Small intestine (tissue), 7 donors: ENCODE results near the gene APBB2. TPM values are rescaled to one million over a fixed set of nuclear protein-coding genes. Genes with fewer than 3 reads are reported as not detected.

Source experiments
- DNase-seq, 2 donors: peaks; one replicate each; pipeline versions ENCODE4 v3.0.0 to v3.0.0-alpha.2; 2013
- FAIRE-seq: peaks from 2 replicates; lab custom pipeline; 2012; peaks lifted over from hg19 to GRCh38; lab: Jason Lieb, UNC
- H3K27ac ChIP-seq, 3 donors: one replicate each; pipeline ENCODE4 v1.5.1; 2013; ENCODE audit warnings: low read length in 2 of 3, mild to moderate bottlenecking in 2 of 3, control low read depth in 1 of 3, inconsistent platforms in 1 of 3, low read depth in 1 of 3, moderate library complexity in 1 of 3
- H3K27me3 ChIP-seq, 3 donors: one replicate each; pipeline ENCODE4 v1.6.1; 2013; ENCODE audit warnings: low read length in 3 of 3, inconsistent platforms in 1 of 3; ENCODE audit not compliant: control insufficient read depth in 3 of 3, insufficient read depth in 3 of 3
- H3K36me3 ChIP-seq, 3 donors: one replicate each; pipeline ENCODE4 v1.6.1; 2013; ENCODE audit warnings: low read length in 3 of 3, inconsistent platforms in 1 of 3, low read depth in 1 of 3, mild to moderate bottlenecking in 1 of 3, moderate library complexity in 1 of 3; ENCODE audit not compliant: control insufficient read depth in 3 of 3, insufficient read depth in 2 of 3
- H3K4me1 ChIP-seq, 3 donors: one replicate each; pipeline ENCODE4 v1.6.1; 2013; ENCODE audit warnings: low read length in 2 of 3, inconsistent platforms in 1 of 3, low read depth in 1 of 3, mild to moderate bottlenecking in 1 of 3, moderate library complexity in 1 of 3; ENCODE audit not compliant: control insufficient read depth in 3 of 3, insufficient read depth in 2 of 3
- H3K4me3 ChIP-seq, 3 donors: one replicate each; pipeline ENCODE4 v1.5.1; 2013; ENCODE audit warnings: low read length in 3 of 3, control low read depth in 1 of 3, inconsistent platforms in 1 of 3, low read depth in 1 of 3, mild to moderate bottlenecking in 1 of 3, moderate library complexity in 1 of 3
- H3K9me3 ChIP-seq, 2 donors: one replicate each; pipeline ENCODE4 v1.6.1; 2013; ENCODE audit warnings: low read depth in 1 of 2, low read length in 1 of 2; ENCODE audit not compliant: control insufficient read depth in 2 of 2, insufficient read depth in 1 of 2
- WGBS, 3 donors: extraction: QIAGEN DNeasy Blood & Tissue Kit; methylation state at CpG; one replicate each; pipeline ENCODE4 v1.1.7; 2013; 5-methylcytosine and 5-hydroxymethylcytosine counted together
- polyA plus RNA-seq, 4 donors: library from polyadenylated mRNA; stranded (reverse) in 3 of 4; unstranded in 1 of 4; fragments of 200-250 nt in 3 of 4; fragments of 120-200 nt in 1 of 4; gene quantifications; one replicate each; pipeline versions ENCODE4 v1.2.1 to v1.2.3, GENCODE V29; 2013
- donor health status: healthy with polysubstance abuse.
- donor health status: control.
- donor health status: control.
- donor health status: Bipolar disorder and iron deficiency.
- donor health status: healthy.

Gene APBB2
- polyA plus RNA-seq, 4 donors, result 4.5 to 19.8 (median 8.9) TPM

DNA sequence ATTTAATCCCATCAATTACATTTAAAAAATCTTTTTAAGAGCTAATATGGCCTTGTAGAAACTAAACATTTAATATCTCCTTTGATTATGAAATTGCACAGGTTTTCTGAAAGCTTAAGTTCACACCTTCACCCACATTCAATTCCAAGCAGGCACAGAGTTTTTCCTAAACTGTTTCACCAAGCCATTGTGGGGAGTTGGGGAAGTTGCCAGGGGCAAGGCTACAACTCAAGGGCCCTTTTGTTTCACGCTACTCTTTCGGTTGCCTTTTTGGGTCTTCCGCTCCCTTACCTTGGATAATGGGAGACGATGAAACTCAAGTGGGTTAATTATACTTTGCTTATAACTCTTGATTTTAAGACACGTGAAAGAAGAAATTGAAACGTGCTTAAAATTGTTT, 33.3 kb downstream of the APBB2 start:
- FAIRE-seq (no peak), DNase-seq (no peak)
- WGBS, 3 donors, result 94 to 95% (median 94%) methylated on average over 6 of the region's 6 CpGs
- H3K27me3 ChIP-seq, result no peaks in the 10 kb centered on the region
- peaks cover 0 to 2% (median 0%) of the 10 kb centered on the region in 3 donors for H3K36me3 ChIP-seq
- H3K4me1 ChIP-seq, result peaks cover 0 to 6% (median 6%) of the 10 kb centered on the region in 3 donors
- no peak overlapping the region for H3K4me3 ChIP-seq
- peaks cover 0 to 8% of the 10 kb centered on the region in 2 donors for H3K9me3 ChIP-seq
- no peak overlapping the region for H3K27ac ChIP-seq

DNA sequence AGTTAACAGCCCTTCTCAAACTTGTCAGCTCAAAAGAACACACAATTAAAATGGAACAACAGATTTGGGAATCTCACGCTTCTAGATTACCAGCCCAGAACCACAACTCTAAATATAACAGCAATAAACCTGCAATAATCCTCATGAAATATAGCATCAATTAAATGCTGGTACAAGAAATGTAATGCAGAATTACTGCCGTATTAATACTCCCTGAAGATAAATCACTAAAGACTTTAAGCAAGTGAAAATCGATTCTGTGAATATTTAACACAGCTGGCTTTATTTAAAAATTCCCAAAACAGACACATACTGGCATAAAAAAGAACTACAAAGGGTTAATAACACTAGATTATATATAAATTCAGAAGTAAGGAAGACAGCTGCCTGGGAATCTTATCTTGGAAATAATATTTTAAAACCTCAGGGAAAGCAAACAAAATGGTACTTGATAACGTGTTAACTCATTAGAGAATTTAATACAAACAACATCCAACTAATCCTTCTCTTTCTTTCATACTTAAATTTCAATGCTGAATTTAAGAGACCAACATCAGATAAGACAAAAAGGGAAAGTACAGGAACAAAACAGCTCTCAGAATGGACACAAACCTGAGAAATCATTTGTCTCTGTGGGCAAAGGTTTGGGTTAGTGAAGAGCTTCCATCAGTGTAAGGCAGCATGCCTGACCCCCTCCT, 34.7 kb downstream of the APBB2 start:
- no peak for FAIRE-seq

DNA sequence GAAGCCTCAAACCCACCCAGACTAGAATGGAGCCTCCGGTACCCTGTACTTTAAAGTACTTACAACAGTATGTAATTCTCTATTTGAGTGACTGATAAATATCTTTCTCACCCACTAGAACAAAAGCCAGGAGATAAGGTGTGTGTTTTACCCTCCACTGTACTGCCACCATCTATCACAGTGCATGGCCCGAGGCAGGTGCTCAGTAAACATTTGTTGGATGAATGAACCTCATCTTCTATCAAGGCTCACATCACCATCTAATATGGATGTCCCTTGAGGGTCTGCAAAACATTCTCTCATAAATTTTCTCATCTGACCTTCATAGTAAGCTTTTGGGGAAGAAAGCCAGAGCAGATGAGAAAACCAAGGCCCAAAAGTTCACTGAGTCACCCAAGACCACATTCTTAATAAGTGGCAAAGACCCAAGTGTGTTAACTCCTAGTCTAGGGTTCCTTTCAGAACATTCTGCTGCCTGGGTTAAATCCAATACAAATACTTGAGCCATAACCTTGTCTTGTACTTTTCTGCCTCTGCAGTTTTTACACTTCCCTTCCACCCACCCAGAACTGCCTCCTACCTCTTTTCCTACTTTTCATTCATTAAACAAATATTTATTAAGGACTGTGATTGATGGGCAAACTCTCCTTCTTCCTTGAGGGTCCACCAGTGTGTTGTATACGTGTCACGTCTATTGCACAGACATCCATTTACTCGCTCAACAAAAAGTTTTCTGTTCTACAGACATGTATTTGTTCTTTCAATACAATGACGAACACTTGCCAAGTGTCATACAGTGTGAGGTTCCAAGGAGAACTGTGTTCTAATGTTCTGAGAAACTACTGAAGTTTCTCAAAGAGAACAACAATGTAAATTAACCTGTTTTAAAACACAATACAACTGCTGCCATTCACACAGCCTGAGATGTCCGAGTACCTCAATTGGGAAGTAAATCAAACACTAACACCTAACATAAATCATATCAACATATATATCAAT, 35.7 kb downstream of the APBB2 start:
- DNase-seq (no peak), FAIRE-seq (no peak)
- Histone ChIP-seq H3K36me3 (peaks cover 0 to 2% (median 0%) of the 10 kb centered on the region in 3 donors), H3K4me3 (no peak overlapping the region), H3K27ac (no peak overlapping the region), H3K27me3 (no peaks in the 10 kb centered on the region), H3K4me1 (peaks cover 0 to 10% (median 6%) of the 10 kb centered on the region in 3 donors), H3K9me3 (no peaks in the 10 kb centered on the region)
- 40 to 71% (median 54%) methylated on average over 7 of the region's 7 CpGs for WGBS, 3 donors

More for the DNA sequence above, 34.7 kb downstream of the APBB2 start:
- peaks cover 0 to 8% of the 10 kb centered on the region in 2 donors for H3K9me3 ChIP-seq
- H3K27me3 ChIP-seq, result no peaks in the 10 kb centered on the region
- peaks cover 0 to 7% (median 6%) of the 10 kb centered on the region in 3 donors for H3K4me1 ChIP-seq
- H3K36me3 ChIP-seq, result peaks cover 0 to 2% (median 0%) of the 10 kb centered on the region in 3 donors
- no peak overlapping the region for H3K4me3 ChIP-seq
- no peak for DNase-seq
- WGBS, 3 donors, result 17 to 39% (median 20%) methylated on average over 4 of the region's 4 CpGs
- H3K27ac ChIP-seq, result no peak overlapping the region

DNA sequence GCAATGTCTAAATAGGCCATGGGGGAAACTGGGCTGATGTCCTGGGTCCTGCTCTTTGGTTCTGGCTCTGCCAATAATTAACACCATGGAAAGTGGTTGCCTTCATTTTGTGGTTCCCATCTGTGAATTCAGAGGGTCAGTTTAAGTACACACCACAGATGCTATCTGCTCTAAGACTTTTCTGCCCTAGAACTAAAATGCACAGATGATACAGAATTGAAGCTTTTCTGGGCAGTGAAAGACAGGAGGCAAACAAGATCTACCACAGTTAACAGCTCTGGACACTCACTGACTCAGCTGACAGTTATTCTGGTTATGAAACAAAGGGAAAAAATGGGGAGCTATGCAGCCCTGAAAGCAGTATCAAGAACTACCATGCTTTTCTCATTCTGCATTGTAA, 37.3 kb downstream of the APBB2 start:
- Histone ChIP-seq H3K4me3 (no peak overlapping the region), H3K27ac (no peak overlapping the region), H3K4me1 (peaks cover 0 to 25% (median 6%) of the 10 kb centered on the region in 3 donors), H3K36me3 (peaks cover 0 to 2% (median 0%) of the 10 kb centered on the region in 3 donors), H3K9me3 (no peaks in the 10 kb centered on the region), H3K27me3 (no peaks in the 10 kb centered on the region)
- no peak for FAIRE-seq
- DNase-seq, result no peak

DNA sequence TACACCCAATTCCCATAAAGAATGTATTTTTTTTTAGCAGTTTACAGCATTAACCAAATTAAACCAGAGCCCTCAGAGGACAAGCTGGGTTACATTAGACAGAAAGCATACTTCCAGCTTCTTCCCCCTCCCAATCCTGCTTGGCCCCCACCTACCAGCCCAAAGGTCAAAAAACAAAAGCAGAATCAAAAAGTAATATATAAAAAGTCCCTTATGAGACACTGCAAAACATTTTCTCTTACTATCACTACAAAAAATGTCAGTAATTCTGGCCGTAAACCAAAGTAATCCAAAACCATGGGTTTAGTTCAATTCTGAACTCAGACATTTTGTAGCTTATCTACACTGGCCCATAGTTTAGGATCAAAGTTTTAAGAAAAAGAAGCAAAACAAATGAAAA, 38.0 kb downstream of the APBB2 start:
- Histone ChIP-seq H3K9me3 (no peaks in the 10 kb centered on the region), H3K27ac (no peak overlapping the region), H3K4me1 (peaks cover 0 to 25% (median 6%) of the 10 kb centered on the region in 3 donors), H3K4me3 (no peak overlapping the region), H3K36me3 (peaks cover 0 to 2% (median 0%) of the 10 kb centered on the region in 3 donors), H3K27me3 (no peaks in the 10 kb centered on the region)
- DNase-seq (no peak), FAIRE-seq (no peak)
- WGBS, 3 donors, result 65 to 73% (median 68%) methylated on average over 1 of the region's 1 CpG

DNA sequence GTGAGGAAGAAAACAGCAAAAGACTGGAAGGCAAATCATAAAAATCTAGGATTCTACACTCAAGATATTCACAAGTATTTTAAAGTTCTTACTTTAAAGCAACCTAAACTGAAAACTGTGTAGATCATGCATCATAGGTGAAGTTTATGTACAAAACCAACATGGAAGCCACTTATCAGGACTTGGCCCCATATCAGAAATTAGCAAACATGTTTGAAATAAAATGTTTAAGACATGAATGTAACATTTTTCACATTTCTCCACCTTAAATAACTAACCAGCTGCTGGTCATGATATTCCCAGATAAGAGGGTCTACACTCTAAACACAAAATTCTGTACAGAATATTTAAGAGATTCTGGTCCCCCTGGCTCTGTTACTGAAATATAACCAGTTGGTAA, 38.5 kb downstream of the APBB2 start:
- H3K27ac ChIP-seq, result no peak overlapping the region
- peaks cover 0 to 25% (median 6%) of the 10 kb centered on the region in 3 donors for H3K4me1 ChIP-seq
- FAIRE-seq (no peak), DNase-seq (no peak)
- H3K4me3 ChIP-seq, result no peak overlapping the region
- no peaks in the 10 kb centered on the region for H3K27me3 ChIP-seq
- H3K9me3 ChIP-seq, result no peaks in the 10 kb centered on the region
- peaks cover 0 to 2% (median 0%) of the 10 kb centered on the region in 3 donors for H3K36me3 ChIP-seq

DNA sequence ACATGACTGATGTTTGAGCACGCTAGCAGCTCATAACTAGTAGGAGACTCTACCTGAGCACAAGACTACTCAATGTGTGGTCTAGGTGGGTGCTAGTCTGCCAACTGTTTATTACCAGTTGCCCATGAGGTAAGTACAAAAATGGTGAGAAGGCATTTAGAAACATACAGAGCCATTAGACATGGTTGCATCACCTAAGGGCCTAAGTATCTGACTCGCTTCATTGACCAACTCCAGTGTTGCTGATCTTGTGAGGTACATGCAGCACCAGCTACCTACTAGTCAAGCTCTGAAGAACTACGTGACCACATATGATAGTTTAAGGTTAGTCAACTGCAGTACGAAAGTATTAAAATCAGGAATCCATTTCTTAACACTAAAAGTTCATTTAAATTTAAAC, 39.9 kb downstream of the APBB2 start:
- Histone ChIP-seq H3K4me3 (no peak overlapping the region), H3K4me1 (peaks cover 0 to 25% (median 6%) of the 10 kb centered on the region in 3 donors), H3K27me3 (no peaks in the 10 kb centered on the region), H3K36me3 (peaks cover 0 to 1% (median 0%) of the 10 kb centered on the region in 3 donors), H3K9me3 (no peaks in the 10 kb centered on the region), H3K27ac (no peak overlapping the region)
- FAIRE-seq (no peak), DNase-seq (no peak)
- WGBS, 3 donors, result 91 to 97% (median 95%) methylated on average over 4 of the region's 4 CpGs

DNA sequence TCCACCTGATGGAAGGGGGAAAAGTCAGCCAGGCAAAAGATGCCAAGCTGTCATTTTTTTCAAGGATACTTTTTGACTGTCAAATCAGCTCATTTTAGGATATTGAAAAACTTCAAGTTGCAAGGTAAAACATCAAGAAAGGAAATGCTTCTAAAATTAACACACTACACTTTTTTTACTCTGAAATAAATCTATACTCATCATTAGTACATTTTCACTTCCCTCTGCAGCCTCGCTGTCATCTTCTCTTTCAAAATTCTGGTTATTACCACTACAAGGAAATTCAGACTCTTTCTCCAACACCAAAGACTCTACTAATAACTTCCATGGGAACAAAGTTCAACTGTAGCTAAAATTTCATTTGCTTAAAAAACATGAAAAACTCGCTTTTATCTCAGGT, 41.6 kb downstream of the APBB2 start:
- H3K4me3 ChIP-seq, result no peak overlapping the region
- DNase-seq (no peak), FAIRE-seq (no peak)
- H3K27me3 ChIP-seq, result no peaks in the 10 kb centered on the region
- WGBS, 3 donors, result 11 to 53% (median 37%) methylated on average over 2 of the region's 2 CpGs
- H3K36me3 ChIP-seq, result peaks cover 0 to under 1% (median 0%) of the 10 kb centered on the region in 3 donors
- H3K9me3 ChIP-seq, result no peaks in the 10 kb centered on the region
- H3K27ac ChIP-seq, result no peak overlapping the region
- peaks cover 0 to 25% (median 4%) of the 10 kb centered on the region in 3 donors for H3K4me1 ChIP-seq
